WTC11 (cell line): Measurements from ENCODE around the gene WWOX.

ENCODE experiments used
- AR ChIP-seq: fragments of 250-450 bp; sonication (Bioruptor Pico); IDR thresholded peaks from 2 replicates; pipeline ENCODE4 v1.9.0; 2021; ENCODE audit warnings: mild to moderate bottlenecking
- CTCF ChIP-seq: fragments of 200-600 bp; IDR thresholded peaks from 2 replicates; pipeline ENCODE4 v1.8.0; 2022; ENCODE audit warnings: antibody characterized with exemption
- E2F4 ChIP-seq: sonication (generic); formaldehyde crosslinking; IDR thresholded peaks from 2 replicates; pipeline ENCODE4 v1.8.1; 2022; ENCODE audit warnings: low read depth, mild to moderate bottlenecking, moderate library complexity, missing genetic modification reagents, borderline replicate concordance
- HMGA2 ChIP-seq: fragments of 250-450 bp; sonication (Bioruptor Pico); IDR thresholded peaks from 2 replicates; pipeline ENCODE4 v1.4.0; 2021; ENCODE audit warnings: mild to moderate bottlenecking, moderate library complexity
- KAT7 ChIP-seq: sonication (generic); formaldehyde crosslinking; IDR thresholded peaks from 2 replicates; pipeline ENCODE4 v1.8.1; 2023; ENCODE audit warnings: missing genetic modification reagents, mild to moderate bottlenecking, borderline replicate concordance
- NFYB ChIP-seq: sonication (generic); formaldehyde crosslinking; conservative IDR thresholded peaks from 2 replicates; pipeline ENCODE4 v1.8.0; 2022; ENCODE audit warnings: low read depth, missing genetic modification reagents
- ZNF138 ChIP-seq: sonication (generic); formaldehyde crosslinking; conservative IDR thresholded peaks from 2 replicates; pipeline ENCODE4 v1.8.1; 2022; ENCODE audit warnings: mild to moderate bottlenecking, moderate library complexity, missing genetic modification reagents
- ZNF512 ChIP-seq: sonication (generic); formaldehyde crosslinking; IDR thresholded peaks from 2 replicates; pipeline ENCODE4 v1.8.1; 2022; ENCODE audit warnings: missing genetic modification reagents, borderline replicate concordance

GRCh38 chr16:78823027-78823426 is 723.6 kb downstream of the WWOX start:
- no peak for TF ChIP-seq CTCF
- TF ChIP-seq HMGA2 = no peak
- TF ChIP-seq AR = no peak
- no peak for TF ChIP-seq E2F4 (CRISPR knock-in tag)
- no peak for TF ChIP-seq NFYB (CRISPR knock-in tag)
- no peak for TF ChIP-seq ZNF512 (CRISPR knock-in tag)
- TF ChIP-seq KAT7 = no peak
- TF ChIP-seq ZNF138 (CRISPR knock-in tag) = no peak
